Endothelial cell of umbilical vein (primary cell): ENCODE measurements around the gene ABLIM2. TPM values are rescaled to one million over a fixed set of nuclear protein-coding genes. Genes with fewer than 3 reads are reported as not detected.

Experiments used
- BruUV-seq: library from RNA; stranded (reverse); fragments of 400-500 nt; replicated peaks from 2 replicates; lab custom pipeline; 2021; lab: Mats Ljungman, UMichigan
- CTCF ChIA-PET: fragments of 300-600, 350-600 bp; sonication (Branson Sonifier 250); formaldehyde crosslinking; loops from one replicate; lab custom pipeline; 2021; ENCODE audit warnings: antibody characterized with exemption, inconsistent platforms; lab: Charles Lee
- POLR2A ChIA-PET: fragments of 300-600, 350-600 bp; sonication (Branson Sonifier 250); formaldehyde crosslinking; loops from one replicate; lab custom pipeline; 2021; ENCODE audit warnings: antibody characterized with exemption, inconsistent platforms; lab: Charles Lee
- DNase-seq: peaks from one replicate; pipeline ENCODE4 v3.0.0-alpha.2; 2011; ENCODE audit warnings: low read depth, low spot score
- FAIRE-seq: peaks from 2 replicates; lab custom pipeline; 2011; peaks lifted over from hg19 to GRCh38; lab: Jason Lieb, UNC
- H2AFZ ChIP-seq: 2 replicates; pipeline ENCODE4 v1.6.0; 2012; ENCODE audit warnings: low read depth, low read length, control low read depth, inconsistent platforms
- H3K27ac ChIP-seq: 2 replicates; pipeline ENCODE4 v1.5.1; 2011; ENCODE audit warnings: low read depth, mild to moderate bottlenecking, control low read depth, low read length, moderate library complexity; ENCODE audit not compliant: insufficient read depth
- H3K27me3 ChIP-seq, 2 experiments: 2 replicates each; pipeline versions ENCODE4 v1.6.0 to v1.6.1; 2011; ENCODE audit warnings: low read length in 2 of 2, mixed read lengths in 1 of 2; ENCODE audit not compliant: control insufficient read depth in 2 of 2, insufficient read depth in 2 of 2
- H3K36me3 ChIP-seq, 2 experiments: 2 replicates in 1 of 2; 3 replicates in 1 of 2; pipeline ENCODE4 v1.5.1; 2011; ENCODE audit warnings: low read length in 2 of 2, mild to moderate bottlenecking in 1 of 2, moderate library complexity in 1 of 2; ENCODE audit not compliant: control insufficient read depth in 2 of 2, insufficient read depth in 2 of 2; ENCODE audit errors: extremely low read depth in 1 of 2
- H3K4me1 ChIP-seq: 3 replicates; pipeline ENCODE4 v1.5.1; 2011; ENCODE audit warnings: mild to moderate bottlenecking, low read length; ENCODE audit not compliant: control insufficient read depth, insufficient read depth; ENCODE audit errors: extremely low read depth
- H3K4me2 ChIP-seq: 2 replicates; pipeline ENCODE4 v1.6.1; 2011; ENCODE audit warnings: low read length, control low read depth, mixed read lengths; ENCODE audit not compliant: insufficient read depth
- H3K4me3 ChIP-seq, 3 experiments: fragments of 200-600 bp in 1 of 3; sonication (generic), shearing (Covaris generic) in 1 of 3; replicated peaks in 1 of 3; 2 replicates each; pipeline ENCODE4 v1.5.1; 2011 to 2016; ENCODE audit warnings: control low read depth in 3 of 3, low read length in 3 of 3, mild to moderate bottlenecking in 2 of 3, inconsistent platforms in 1 of 3, low read depth in 1 of 3, moderate library complexity in 1 of 3; ENCODE audit not compliant: insufficient read depth in 1 of 3
- H3K79me2 ChIP-seq: 2 replicates; pipeline ENCODE4 v1.6.0; 2012; ENCODE audit warnings: low read length, inconsistent platforms; ENCODE audit not compliant: control insufficient read depth, insufficient read depth
- H3K9ac ChIP-seq: replicated peaks from 2 replicates; pipeline ENCODE3; 2011; ENCODE audit warnings: low read length, control low read depth; ENCODE audit not compliant: insufficient read depth; ENCODE audit errors: extremely low read depth
- H3K9me1 ChIP-seq: replicated peaks from 3 replicates; pipeline ENCODE4 v1.6.0; 2011; ENCODE audit warnings: mild to moderate bottlenecking, low read length; ENCODE audit not compliant: control insufficient read depth, insufficient read depth; ENCODE audit errors: extremely low read depth
- H3K9me3 ChIP-seq: replicated peaks from 2 replicates; pipeline ENCODE4 v1.5.1; 2012; ENCODE audit warnings: low read length, inconsistent platforms; ENCODE audit not compliant: control insufficient read depth, insufficient read depth
- H4K20me1 ChIP-seq: replicated peaks from 2 replicates; pipeline ENCODE3; 2011; ENCODE audit warnings: mild to moderate bottlenecking, low read length; ENCODE audit not compliant: control insufficient read depth, insufficient read depth; ENCODE audit errors: extremely low read depth
- EZH2 ChIP-seq: IDR thresholded peaks from 2 replicates; pipeline ENCODE4 v1.6.1; 2012; ENCODE audit warnings: borderline replicate concordance, low read depth, mild to moderate bottlenecking, moderate library complexity, low read length, inconsistent platforms; ENCODE audit not compliant: severe bottlenecking
- FOS ChIP-seq: IDR thresholded peaks from 2 replicates; pipeline ENCODE4 v1.6.1; 2011; ENCODE audit warnings: mild to moderate bottlenecking, low read length, moderate library complexity, borderline replicate concordance; ENCODE audit not compliant: insufficient read depth
- GATA2 ChIP-seq: IDR thresholded peaks from 2 replicates; pipeline ENCODE4 v1.7.0; 2011; ENCODE audit warnings: low read depth, mild to moderate bottlenecking, moderate library complexity, mixed read lengths, low read length; ENCODE audit not compliant: insufficient read length, insufficient read depth
- JUN ChIP-seq: IDR thresholded peaks from 2 replicates; pipeline ENCODE4 v1.6.1; 2011; ENCODE audit warnings: borderline replicate concordance, low read depth; ENCODE audit not compliant: insufficient read length, insufficient read depth
- MYC ChIP-seq: IDR thresholded peaks from one replicate; pipeline ENCODE4 v1.6.1; 2011; ENCODE audit warnings: mild to moderate bottlenecking, low read depth, low read length
- POLR2A ChIP-seq: IDR thresholded peaks from 2 replicates; pipeline ENCODE4 v1.6.1; 2012; ENCODE audit warnings: low read depth, mild to moderate bottlenecking, control low read depth, low read length
- POLR2AphosphoS5 ChIP-seq: IDR thresholded peaks from 2 replicates; pipeline ENCODE4 v1.6.1; 2012; ENCODE audit warnings: low read depth, mild to moderate bottlenecking, control low read depth, low read length, moderate library complexity; ENCODE audit not compliant: insufficient read depth
- dilution Hi-C: fragments of 300-500 bp; cut with MboI; formaldehyde crosslinking; loops from one replicate; pipeline ENCODE4 v1.15.0; 2019; ENCODE audit warnings: low sequenced_read_pairs; ENCODE audit not compliant: extremely low pct_ligation_motif_present
- intact Hi-C: fragments of 100-400 bp; cut with micrococcal nuclease; formaldehyde crosslinking; loops from one replicate; pipeline ENCODE4 v1.10.0; 2022
- polyA plus RNA-seq, 4 experiments: library from polyadenylated mRNA; depleted of rRNA in 3 of 4; stranded (reverse) in 3 of 4; unstranded in 1 of 4; fragments of >200 nt; gene quantifications; 2 replicates each; pipeline versions ENCODE4 v1.2.1 to v1.2.3, GENCODE V29; 2011 to 2012; ENCODE audit warnings: missing spikeins in 1 of 4
- total RNA-seq: library from RNA; stranded (reverse); gene quantifications from 2 replicates; pipeline ENCODE4 v1.2.3, GENCODE V29; 2021
- TF ChIP-seq, protein P1 (sequence below): IDR thresholded peaks from 2 replicates; pipeline ENCODE4 v1.6.1; 2011; ENCODE audit not compliant: insufficient read depth, insufficient read length
- TF ChIP-seq, protein P2 (sequence below), 2 donors: IDR thresholded peaks; 1 replicate in 1 of 2; 2 replicates in 1 of 2; pipeline ENCODE4 v1.5.1; 2011; ENCODE audit warnings: low read length in 2 of 2, mild to moderate bottlenecking in 2 of 2, moderate library complexity in 2 of 2, control low read depth in 1 of 2, inconsistent platforms in 1 of 2, low read depth in 1 of 2; ENCODE audit not compliant: insufficient read depth in 1 of 2; ENCODE audit errors: extremely low read depth in 1 of 2

ABLIM2 gene
- total and polyA plus RNA-seq, 2 donors (not counting 3 experiments of a cell fraction or from before 2014, with no cell fraction given) = 0.28 to 0.66 TPM

- no TSS peak for BruUV-seq
- no peaks in the 10 kb centered on the region for H3K79me2 ChIP-seq
- H3K27me3 ChIP-seq = no peaks in the 10 kb centered on the region
- H3K4me3 ChIP-seq = no peak overlapping the region
- no peak overlapping the region for H3K9ac ChIP-seq
- no peak for TF ChIP-seq EZH2
- TF ChIP-seq POLR2A = no peak
- TF ChIP-seq MYC = no peak
- TF ChIP-seq, protein P1, sequence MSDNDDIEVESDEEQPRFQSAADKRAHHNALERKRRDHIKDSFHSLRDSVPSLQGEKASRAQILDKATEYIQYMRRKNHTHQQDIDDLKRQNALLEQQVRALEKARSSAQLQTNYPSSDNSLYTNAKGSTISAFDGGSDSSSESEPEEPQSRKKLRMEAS = no peak
- TF ChIP-seq JUN = no peak
- TF ChIP-seq FOS = no peak
- TF ChIP-seq GATA2 = no peak
- TF ChIP-seq, protein P2, sequence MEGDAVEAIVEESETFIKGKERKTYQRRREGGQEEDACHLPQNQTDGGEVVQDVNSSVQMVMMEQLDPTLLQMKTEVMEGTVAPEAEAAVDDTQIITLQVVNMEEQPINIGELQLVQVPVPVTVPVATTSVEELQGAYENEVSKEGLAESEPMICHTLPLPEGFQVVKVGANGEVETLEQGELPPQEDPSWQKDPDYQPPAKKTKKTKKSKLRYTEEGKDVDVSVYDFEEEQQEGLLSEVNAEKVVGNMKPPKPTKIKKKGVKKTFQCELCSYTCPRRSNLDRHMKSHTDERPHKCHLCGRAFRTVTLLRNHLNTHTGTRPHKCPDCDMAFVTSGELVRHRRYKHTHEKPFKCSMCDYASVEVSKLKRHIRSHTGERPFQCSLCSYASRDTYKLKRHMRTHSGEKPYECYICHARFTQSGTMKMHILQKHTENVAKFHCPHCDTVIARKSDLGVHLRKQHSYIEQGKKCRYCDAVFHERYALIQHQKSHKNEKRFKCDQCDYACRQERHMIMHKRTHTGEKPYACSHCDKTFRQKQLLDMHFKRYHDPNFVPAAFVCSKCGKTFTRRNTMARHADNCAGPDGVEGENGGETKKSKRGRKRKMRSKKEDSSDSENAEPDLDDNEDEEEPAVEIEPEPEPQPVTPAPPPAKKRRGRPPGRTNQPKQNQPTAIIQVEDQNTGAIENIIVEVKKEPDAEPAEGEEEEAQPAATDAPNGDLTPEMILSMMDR (IDR thresholded peaks at IDR 0.05; ENCODE audit: extremely low read depth in 1 of 2, insufficient read depth in 1 of 2, low read depth in 1 of 2, low read length in 2 of 2) = no peak
- TF ChIP-seq POLR2AphosphoS5 = no peak
- H3K9me1 ChIP-seq = no peaks in the 10 kb centered on the region
- CTCF ChIA-PET = interaction anchor here (1.0 kb wide), 1 partner anchor 11 kb away, joined by 4 read pairs; no protein-coding TSS in a partner anchor
- DNase-seq (no peak), FAIRE-seq (no peak)
- no peak overlapping the region for H3K27ac ChIP-seq
- intact Hi-C loops (loop anchor here (10.0 kb wide), 1 partner anchor 55 kb away; no protein-coding TSS in a partner anchor), dilution Hi-C loops (no loop called here)
- H3K4me2 ChIP-seq = no peak overlapping the region
- POLR2A ChIA-PET = no interaction called here
- no peaks in the 10 kb centered on the region for H4K20me1 ChIP-seq
- H3K9me3 ChIP-seq = peaks cover 3% of the 10 kb centered on the region
- peaks cover 6% of the 10 kb centered on the region for H3K4me1 ChIP-seq
- no peaks in the 10 kb centered on the region for H3K36me3 ChIP-seq
- H2AFZ ChIP-seq = no peak overlapping the region
Measured at GRCh38 chr4:8089862-8090261, 68.8 kb downstream of the ABLIM2 start.
